GM21825 (cell line): ENCODE results near the gene C2CD5.
"Not testable (repeated sequence)": the region's sequence is repeated elsewhere in the genome, so short reads cannot be mapped to it uniquely, and the experiment has no call there.

Experiments
- ATAC-seq: cut with Tn5 transposase; IDR thresholded peaks from one replicate; pipeline ENCODE4 v1.9.1; 2021; ENCODE audit warnings: mild to moderate bottlenecking, moderate library complexity; ENCODE audit not compliant: unreplicated experiment

C2CD5 gene

GRCh38 chr12:22544038-22544979 lies at the start of gene C2CD5:
Gene C2CD5, minus strand, starts transcription at chr12:22544542. Its CDS starts 392 bp downstream, at chr12:22544150.
- peak; percentile 70 for ATAC-seq

- ATAC-seq: no peak
Measured at GRCh38 chr12:22593864-22594263, 49.5 kb upstream of the C2CD5 start.

- ATAC-seq: no peak
Measured at GRCh38 chr12:22588817-22589216, 44.5 kb upstream of the C2CD5 start.

GRCh38 chr12:22578328-22578727 lies 34.0 kb upstream of the C2CD5 start:
- no peak for ATAC-seq

- no peak for ATAC-seq
Measured at GRCh38 chr12:22577667-22578066, 33.3 kb upstream of the C2CD5 start.

- no peak for ATAC-seq
Measured at GRCh38 chr12:22576473-22576872, 32.1 kb upstream of the C2CD5 start.

- no peak for ATAC-seq
Measured at GRCh38 chr12:22576065-22576464, 31.7 kb upstream of the C2CD5 start.

- ATAC-seq: no peak
Measured at GRCh38 chr12:22574921-22575320, 30.6 kb upstream of the C2CD5 start.

- ATAC-seq: no peak
Measured at GRCh38 chr12:22573181-22573580, 28.8 kb upstream of the C2CD5 start.

GRCh38 chr12:22569253-22569652 lies 24.9 kb upstream of the C2CD5 start:
- ATAC-seq: no peak

- no peak for ATAC-seq
Measured at GRCh38 chr12:22562036-22563028, 18.0 kb upstream of the C2CD5 start.

- not testable (repeated sequence) for ATAC-seq
Measured at GRCh38 chr12:22554750-22555149, 10.4 kb upstream of the C2CD5 start.

- ATAC-seq: no peak
Measured at GRCh38 chr12:22551624-22552023, 7.3 kb upstream of the C2CD5 start.

- no peak for ATAC-seq
Measured at GRCh38 chr12:22545255-22545654, 913 bp upstream of the C2CD5 start.

- ATAC-seq: peak; percentile 45
Measured at GRCh38 chr12:22543246-22544037, 900 bp downstream of the C2CD5 start.

- ATAC-seq: no peak
Measured at GRCh38 chr12:22541496-22542155, 2.7 kb downstream of the C2CD5 start.

- ATAC-seq: no peak
Measured at GRCh38 chr12:22539055-22539454, 5.3 kb downstream of the C2CD5 start.

GRCh38 chr12:22538311-22538710 lies 6.0 kb downstream of the C2CD5 start:
- no peak for ATAC-seq

- ATAC-seq: no peak
Measured at GRCh38 chr12:22536971-22537544, 7.3 kb downstream of the C2CD5 start.
